Adrenal gland (tissue), 12 donors: ENCODE measurements around the gene AGAP1. TPM values are rescaled to one million over a fixed set of nuclear protein-coding genes. Genes with fewer than 3 reads are reported as not detected.
A peak's percentile ranks its signal among the peaks of the same experiment; 100 is the strongest.

ENCODE experiments used
- DNase-seq, 7 donors: peaks; one replicate each; pipeline ENCODE4 v3.0.0-alpha.2; 2019 to 2020
- H3K27ac ChIP-seq, 5 donors: fragments of 200-600 bp; sonication (generic) in 4 of 5; 1 replicate in 3 of 5; 2 replicates in 2 of 5; pipeline versions ENCODE4 v1.5.1 to v1.8.0; 2016 to 2020; ENCODE audit warnings: mild to moderate bottlenecking in 1 of 5
- H3K27me3 ChIP-seq: fragments of 200-600 bp; 2 replicates; pipeline ENCODE4 v1.8.0; 2021
- H3K36me3 ChIP-seq, 2 donors: fragments of 200-600 bp; replicated peaks in 1 of 2; 1 replicate in 1 of 2; 2 replicates in 1 of 2; pipeline versions ENCODE4 v1.5.1 to v1.8.0; 2018 to 2022
- H3K4me1 ChIP-seq, 2 donors: fragments of 200-600 bp; replicated peaks in 1 of 2; 1 replicate in 1 of 2; 2 replicates in 1 of 2; pipeline versions ENCODE4 v1.5.1 to v1.8.0; 2018 to 2021
- H3K4me3 ChIP-seq, 4 donors: fragments of 200-600 bp; sonication (generic) in 3 of 4; one replicate each; pipeline ENCODE4 v1.5.1; 2016 to 2018
- H3K9me3 ChIP-seq, 3 donors: fragments of 200-600 bp; sonication (generic) in 1 of 3; replicated peaks in 1 of 3; 1 replicate in 2 of 3; 2 replicates in 1 of 3; pipeline versions ENCODE4 v1.5.1 to v1.8.0; 2016 to 2021
- CTCF ChIP-seq, 6 experiments: fragments of 450-650 bp in 4 of 6; fragments of 200-600 bp in 2 of 6; sonication (generic) in 1 of 6; IDR thresholded peaks; 1 replicate in 5 of 6; 2 replicates in 1 of 6; pipeline versions ENCODE4 v1.5.1 to v1.8.0; 2016 to 2021; ENCODE audit warnings: antibody characterized with exemption in 6 of 6, mild to moderate bottlenecking in 2 of 6, moderate library complexity in 1 of 6
- POLR2A ChIP-seq, 2 donors: fragments of 450-650 bp; IDR thresholded peaks; one replicate each; pipeline ENCODE4 v1.6.1; 2017; ENCODE audit warnings: antibody characterized with exemption in 2 of 2, mild to moderate bottlenecking in 2 of 2, moderate library complexity in 1 of 2
- WGBS, 4 donors: extraction: QIAGEN DNeasy Blood & Tissue Kit in 2 of 4; methylation state at CpG; one replicate each; pipeline versions ENCODE4 v1.1.5 to v1.1.7; 2013 to 2017; 5-methylcytosine and 5-hydroxymethylcytosine counted together
- intact Hi-C, 2 donors: fragments of 100-400 bp; cut with DNase I; formaldehyde crosslinking; loops; one replicate each; pipeline versions ENCODE4 v1.14.1 to v1.15.0; 2022 to 2023
- polyA plus RNA-seq, 3 donors: library from polyadenylated mRNA; stranded (reverse); fragments of 200-250 nt in 2 of 3; fragments of 350-450 nt in 1 of 3; fragmentation: Illumina TruSeq in 1 of 3; extraction: RNeasy Lipid Tissue Mini Kit (QIAGEN cat#74804) in 1 of 3; gene quantifications; one replicate each; pipeline ENCODE4 v1.2.3, GENCODE V29; 2013 to 2014
- total RNA-seq, 9 donors: library from RNA; depleted of rRNA in 4 of 9; stranded (reverse); fragments of >200 nt in 4 of 9; fragments of 120-200 nt in 1 of 9; fragmentation: NEBNext Ultra II Directional in 1 of 9; extraction: Animal tissue kit (Norgen Biotek cat#: 25700) in 1 of 9; gene quantifications; one replicate each; pipeline versions ENCODE4 v1.1.0 to v1.2.4, GENCODE V29; 2013 to 2023
- donor health status: healthy with polysubstance abuse.
- donor health status: Bipolar disorder and iron deficiency.
- donor health status: DM: yes; HTN: yes; CAD: no.
- donor health status: DM: no; HTN: no; CAD: no.
- donor health status: DM: no; HTN: no; CAD: no.
- donor health status: DM: yes; HTN: yes; CAD: no.

The AGAP1 gene
- total and polyA plus RNA-seq, 12 donors = 5.3 to 29.6 (median 17.7) TPM

DNA sequence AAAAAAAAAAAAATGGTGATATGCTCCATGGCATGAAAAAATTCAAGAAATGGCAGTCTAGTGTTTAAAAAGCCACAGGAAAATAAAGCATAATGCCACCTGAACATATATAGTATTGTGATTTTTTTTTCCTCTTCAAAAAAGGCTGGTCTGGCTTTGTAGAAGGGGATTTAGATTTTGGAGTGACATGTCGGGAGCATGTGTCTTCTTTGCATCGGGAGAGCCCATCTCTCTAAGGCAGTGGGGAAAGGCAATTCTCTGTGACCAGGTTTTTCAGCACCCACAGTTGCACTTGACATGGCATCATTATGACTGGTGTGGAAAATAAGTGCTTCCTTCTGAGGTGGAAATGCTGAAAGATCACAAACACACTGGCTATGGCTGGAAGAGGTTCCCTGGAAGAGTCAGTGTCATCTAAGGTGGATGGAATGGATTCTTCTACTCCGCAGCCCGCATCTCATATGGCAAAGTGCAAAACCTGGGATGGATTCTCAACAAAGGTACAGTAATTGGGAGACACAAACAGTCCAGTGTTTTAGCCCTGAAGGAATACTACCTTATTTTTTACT lies 172.5 kb downstream of the AGAP1 start:
- no peak for TF ChIP-seq CTCF (IDR thresholded peaks at IDR 0.05)
- peak in 1 of 2 donors; percentile 31 for TF ChIP-seq POLR2A (IDR thresholded peaks at IDR 0.05)
- 2 to 10% (median 4%) methylated on average over 4 of the region's 4 CpGs for WGBS, 4 donors
- H3K36me3 ChIP-seq = no peaks in the 10 kb centered on the region
- H3K4me3 ChIP-seq = peak overlapping the region in 1 of 4 donors; percentile 24
- peaks cover 4 to 18% of the 10 kb centered on the region in 2 donors for H3K4me1 ChIP-seq
- DNase-seq = peak in 5 of 7 donors; percentile 33 to 53 (median 42)
- intact Hi-C loops = no loop called here
- H3K9me3 ChIP-seq = no peaks in the 10 kb centered on the region
- H3K27me3 ChIP-seq = no peaks in the 10 kb centered on the region
- no peak overlapping the region for H3K27ac ChIP-seq

DNA sequence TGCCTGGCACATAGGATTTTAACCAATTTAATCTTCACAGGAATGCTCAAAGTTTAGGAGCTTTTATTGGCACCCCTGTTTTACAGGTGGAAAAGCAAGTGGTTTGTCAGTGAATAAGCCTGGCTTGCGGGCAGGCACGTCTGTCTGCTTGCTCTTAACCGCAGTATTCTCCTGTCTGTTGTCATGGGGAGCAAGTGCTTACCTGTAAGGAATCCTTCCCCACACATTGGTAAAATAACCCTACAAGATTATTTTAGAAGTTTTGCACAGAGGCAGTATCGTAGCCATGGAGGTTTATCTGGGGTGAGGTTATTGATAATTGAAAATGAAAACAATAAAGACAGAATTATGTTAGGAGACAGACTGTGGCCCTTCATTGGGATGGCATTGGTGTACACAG lies 174.9 kb downstream of the AGAP1 start:
- intact Hi-C loops = no loop called here
- no peak overlapping the region for H3K27ac ChIP-seq
- no peaks in the 10 kb centered on the region for H3K9me3 ChIP-seq
- H3K36me3 ChIP-seq = no peaks in the 10 kb centered on the region
- H3K4me3 ChIP-seq = no peak overlapping the region
- peaks cover 4 to 18% of the 10 kb centered on the region in 2 donors for H3K4me1 ChIP-seq
- DNase-seq = no peak
- WGBS, 4 donors = 94 to 97% (median 94%) methylated on average over 4 of the region's 4 CpGs
- TF ChIP-seq CTCF (IDR thresholded peaks at IDR 0.05) = no peak
- no peak for TF ChIP-seq POLR2A (IDR thresholded peaks at IDR 0.05)
- H3K27me3 ChIP-seq = no peaks in the 10 kb centered on the region

- Histone ChIP-seq H3K4me1 (peaks cover 4 to 18% of the 10 kb centered on the region in 2 donors), H3K27ac (no peak overlapping the region), H3K27me3 (no peaks in the 10 kb centered on the region), H3K9me3 (no peaks in the 10 kb centered on the region), H3K4me3 (peak overlapping the region in 1 of 4 donors; percentile 63), H3K36me3 (no peaks in the 10 kb centered on the region)
- peak in 6 of 7 donors; percentile 34 to 66 (median 48) for DNase-seq
- no peak for TF ChIP-seq CTCF (IDR thresholded peaks at IDR 0.05)
- peak in 1 of 2 donors; percentile 41 for TF ChIP-seq POLR2A (IDR thresholded peaks at IDR 0.05)
- intact Hi-C loops = no loop called here
- 0 to 11% (median 1%) methylated on average over 1 to 77 of the region's 77 CpGs for WGBS, 4 donors
Observed at GRCh38 chr2:235669269-235669831, 175.5 kb downstream of the AGAP1 start.

- H3K4me1 ChIP-seq = peaks cover 4 to 16% of the 10 kb centered on the region in 2 donors
Observed at GRCh38 chr2:235669983-235670962, 176.4 kb downstream of the AGAP1 start.

More at GRCh38 chr2:235669983-235670962, 176.4 kb downstream of the AGAP1 start:
- 1 to 5% (median 2%) methylated on average over 8 to 147 of the region's 148 CpGs for WGBS, 4 donors
- Histone ChIP-seq H3K27me3 (no peaks in the 10 kb centered on the region), H3K27ac (no peak overlapping the region), H3K9me3 (no peaks in the 10 kb centered on the region), H3K36me3 (no peaks in the 10 kb centered on the region), H3K4me3 (peak overlapping the region in 1 of 4 donors; percentile 63)
- peak in 4 of 6 experiments; percentile 13 to 65 (median 62) for TF ChIP-seq CTCF (IDR thresholded peaks at IDR 0.05)
- TF ChIP-seq POLR2A (IDR thresholded peaks at IDR 0.05) = no peak
- peak; percentile 55 to 81 (median 69) for DNase-seq
- intact Hi-C loops = loop anchor here (2.0 to 5.0 kb wide), 2 partner anchors 69 to 73 kb away; no protein-coding TSS in a partner anchor
